ENCODE measurements around the gene ARPC4.

The ARPC4 gene

GRCh38 chr3:9792405-9793160 is at the start of gene ARPC4, which contains the start of gene TADA3:
Gene ARPC4 (plus strand): TSS chr3:9793082. CDS start chr3:9793122, 40 bp downstream.
Gene TADA3 (minus strand): TSS chr3:9792473. CDS start chr3:9791466, 1,007 bp downstream.
- peak; percentile 74 for DNase-seq (ENCODE audit: low spot score)

GRCh38 chr3:9743548-9743947 is 49.3 kb upstream of the ARPC4 start:
- no peak for DNase-seq (ENCODE audit: low spot score)

- no peak for DNase-seq (ENCODE audit: low spot score)
These were observed 48.7 kb upstream of the ARPC4 start for GRCh38 chr3:9744162-9744561.

GRCh38 chr3:9745521-9745920 is 47.4 kb upstream of the ARPC4 start:
- DNase-seq (ENCODE audit: low spot score): no peak

- no peak for DNase-seq (ENCODE audit: low spot score)
These were observed 46.6 kb upstream of the ARPC4 start for GRCh38 chr3:9746330-9746729.

- no peak for DNase-seq (ENCODE audit: low spot score)
These were observed 45.6 kb upstream of the ARPC4 start for GRCh38 chr3:9747267-9747666.

- DNase-seq (ENCODE audit: low spot score): no peak
These were observed 44.9 kb upstream of the ARPC4 start for GRCh38 chr3:9748031-9748430.

GRCh38 chr3:9749296-9749644 is 43.6 kb upstream of the ARPC4 start:
- DNase-seq (ENCODE audit: low spot score): no peak

GRCh38 chr3:9749645-9750555 is 43.0 kb upstream of the ARPC4 start, which contains the start of gene OGG1:
Gene OGG1 (plus strand): TSS chr3:9749952. CDS start chr3:9750287, 335 bp downstream.
- DNase-seq (ENCODE audit: low spot score): peak; percentile 88

GRCh38 chr3:9750556-9751411 is 42.1 kb upstream of the ARPC4 start:
- no peak for DNase-seq (ENCODE audit: low spot score)

GRCh38 chr3:9754678-9755077 is 38.2 kb upstream of the ARPC4 start:
- DNase-seq (ENCODE audit: low spot score): no peak

GRCh38 chr3:9757427-9757826 is 35.5 kb upstream of the ARPC4 start:
- no peak for DNase-seq (ENCODE audit: low spot score)

GRCh38 chr3:9760779-9761505 is 31.9 kb upstream of the ARPC4 start:
- no peak for DNase-seq (ENCODE audit: low spot score)

- DNase-seq (ENCODE audit: low spot score): no peak
These were observed 31.0 kb upstream of the ARPC4 start for GRCh38 chr3:9761919-9762318.

- DNase-seq (ENCODE audit: low spot score): no peak
These were observed 30.0 kb upstream of the ARPC4 start for GRCh38 chr3:9762871-9763270.

GRCh38 chr3:9765865-9766264 is 27.0 kb upstream of the ARPC4 start:
- DNase-seq (ENCODE audit: low spot score): no peak

GRCh38 chr3:9767418-9767817 is 25.5 kb upstream of the ARPC4 start:
- no peak for DNase-seq (ENCODE audit: low spot score)

- no peak for DNase-seq (ENCODE audit: low spot score)
These were observed 24.6 kb upstream of the ARPC4 start for GRCh38 chr3:9768141-9768775.

GRCh38 chr3:9769012-9769411 is 23.9 kb upstream of the ARPC4 start:
- no peak for DNase-seq (ENCODE audit: low spot score)

GRCh38 chr3:9769426-9770275 is 23.2 kb upstream of the ARPC4 start, which contains the start of gene CAMK1:
Gene CAMK1 (minus strand): TSS chr3:9769947. CDS start chr3:9767749, 2,198 bp downstream.
- DNase-seq (ENCODE audit: low spot score): peak; percentile 32
